Chondrocyte (in vitro differentiated cells): ENCODE results near the gene ABCB8. TPM values are rescaled to one million over a fixed set of nuclear protein-coding genes. Genes with fewer than 3 reads are reported as not detected.
A peak's percentile ranks its signal among the peaks of the same experiment; 100 is the strongest.

ENCODE experiments used
- DNase-seq: peaks from one replicate; pipeline ENCODE4 v3.0.0; 2021; ENCODE audit warnings: mixed read lengths, low spot score
- H3K27ac Mint-ChIP-seq: one replicate; pipeline ENCODE4 v1.8.0; 2021; ENCODE audit warnings: mild to moderate bottlenecking, moderate library complexity, mixed read lengths; ENCODE audit not compliant: unreplicated experiment
- H3K27me3 Mint-ChIP-seq: 2 replicates; pipeline ENCODE4 v1.8.0; 2021; ENCODE audit warnings: low read depth, mixed read lengths
- H3K36me3 Mint-ChIP-seq: 2 replicates; pipeline ENCODE4 v1.8.0; 2021; ENCODE audit warnings: low read depth, mixed read lengths
- H3K4me1 Mint-ChIP-seq: 2 replicates; pipeline ENCODE4 v1.8.0; 2021; ENCODE audit warnings: low read depth, mild to moderate bottlenecking, mixed read lengths
- H3K4me3 Mint-ChIP-seq: one replicate; pipeline ENCODE4 v1.8.0; 2021; ENCODE audit warnings: mild to moderate bottlenecking, moderate library complexity, mixed read lengths; ENCODE audit not compliant: unreplicated experiment
- H3K9me3 Mint-ChIP-seq: 2 replicates; pipeline ENCODE4 v1.8.0; 2021; ENCODE audit warnings: low read depth, mixed read lengths
- total RNA-seq: library from RNA; stranded (reverse); gene quantifications from 3 replicates; pipeline ENCODE4 v1.2.1, GENCODE V29; 2021
- TF ChIP-seq, protein P1 (sequence below): fragments of 200-600 bp; sonication (generic); IDR thresholded peaks from 2 replicates; pipeline ENCODE4 v1.5.0; 2021; ENCODE audit warnings: antibody characterized with exemption, mild to moderate bottlenecking, moderate library complexity

ABCB8 gene
- total RNA-seq, 1 donor from 2014 or later: 30.2 TPM

- Mint-ChIP-seq H3K27ac (no peak within 1 kb of the TSS), H3K36me3 (peaks cover 2% of the 10 kb centered on the region), H3K9me3 (peaks cover 15% of the 10 kb centered on the region), H3K27me3 (peaks cover 7% of the 10 kb centered on the region), H3K4me3 (no peak within 1 kb of the TSS), H3K4me1 (peaks cover 14% of the 10 kb centered on the region)
- DNase-seq: no peak
- TF ChIP-seq, protein P1, sequence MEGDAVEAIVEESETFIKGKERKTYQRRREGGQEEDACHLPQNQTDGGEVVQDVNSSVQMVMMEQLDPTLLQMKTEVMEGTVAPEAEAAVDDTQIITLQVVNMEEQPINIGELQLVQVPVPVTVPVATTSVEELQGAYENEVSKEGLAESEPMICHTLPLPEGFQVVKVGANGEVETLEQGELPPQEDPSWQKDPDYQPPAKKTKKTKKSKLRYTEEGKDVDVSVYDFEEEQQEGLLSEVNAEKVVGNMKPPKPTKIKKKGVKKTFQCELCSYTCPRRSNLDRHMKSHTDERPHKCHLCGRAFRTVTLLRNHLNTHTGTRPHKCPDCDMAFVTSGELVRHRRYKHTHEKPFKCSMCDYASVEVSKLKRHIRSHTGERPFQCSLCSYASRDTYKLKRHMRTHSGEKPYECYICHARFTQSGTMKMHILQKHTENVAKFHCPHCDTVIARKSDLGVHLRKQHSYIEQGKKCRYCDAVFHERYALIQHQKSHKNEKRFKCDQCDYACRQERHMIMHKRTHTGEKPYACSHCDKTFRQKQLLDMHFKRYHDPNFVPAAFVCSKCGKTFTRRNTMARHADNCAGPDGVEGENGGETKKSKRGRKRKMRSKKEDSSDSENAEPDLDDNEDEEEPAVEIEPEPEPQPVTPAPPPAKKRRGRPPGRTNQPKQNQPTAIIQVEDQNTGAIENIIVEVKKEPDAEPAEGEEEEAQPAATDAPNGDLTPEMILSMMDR: no peak
Measured at GRCh38 chr7:150990416-150991186, 37.6 kb upstream of the ABCB8 start, which contains the start of gene NOS3. Gene NOS3 (plus strand): TSS chr7:150991017. CDS start chr7:150993804, 2,787 bp downstream.

DNA sequence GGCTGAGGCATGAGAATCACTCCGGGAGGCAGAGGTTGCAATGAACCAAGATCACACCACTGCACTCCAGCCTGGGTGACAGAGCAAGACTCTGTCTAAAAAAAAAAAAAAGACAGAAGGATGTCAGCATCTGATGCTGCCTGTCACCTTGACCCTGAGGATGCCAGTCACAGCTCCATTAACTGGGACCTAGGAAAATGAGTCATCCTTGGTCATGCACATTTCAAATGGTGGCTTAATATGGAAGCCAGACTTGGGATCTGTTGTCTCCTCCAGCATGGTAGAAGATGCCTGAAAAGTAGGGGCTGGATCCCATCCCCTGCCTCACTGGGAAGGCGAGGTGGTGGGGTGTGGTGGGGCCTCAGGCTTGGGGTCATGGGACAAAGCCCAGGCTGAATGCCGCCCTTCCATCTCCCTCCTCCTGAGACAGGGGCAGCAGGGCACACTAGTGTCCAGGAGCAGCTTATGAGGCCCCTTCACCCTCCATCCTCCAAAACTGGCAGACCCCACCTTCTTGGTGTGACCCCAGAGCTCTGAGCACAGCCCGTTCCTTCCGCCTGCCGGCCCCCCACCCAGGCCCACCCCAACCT lies 36.1 kb upstream of the ABCB8 start:
- TF ChIP-seq, protein P1: no peak
- Mint-ChIP-seq H3K4me1 (peaks cover 10% of the 10 kb centered on the region), H3K4me3 (no peak overlapping the region), H3K36me3 (peaks cover 2% of the 10 kb centered on the region), H3K27me3 (no peaks in the 10 kb centered on the region), H3K9me3 (peaks cover 15% of the 10 kb centered on the region), H3K27ac (no peak overlapping the region)
- no peak for DNase-seq

DNA sequence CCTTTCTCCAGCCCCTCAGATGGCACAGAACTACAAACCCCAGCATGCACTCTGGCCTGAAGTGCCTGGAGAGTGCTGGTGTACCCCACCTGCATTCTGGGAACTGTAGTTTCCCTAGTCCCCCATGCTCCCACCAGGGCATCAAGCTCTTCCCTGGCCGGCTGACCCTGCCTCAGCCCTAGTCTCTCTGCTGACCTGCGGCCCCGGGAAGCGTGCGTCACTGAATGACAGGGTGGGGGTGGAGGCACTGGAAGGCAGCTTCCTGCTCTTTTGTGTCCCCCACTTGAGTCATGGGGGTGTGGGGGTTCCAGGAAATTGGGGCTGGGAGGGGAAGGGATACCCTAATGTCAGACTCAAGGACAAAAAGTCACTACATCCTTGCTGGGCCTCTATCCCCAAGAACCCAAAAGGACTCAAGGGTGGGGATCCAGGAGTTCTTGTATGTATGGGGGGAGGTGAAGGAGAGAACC lies 35.4 kb upstream of the ABCB8 start:
- Mint-ChIP-seq H3K4me1 (peaks cover 10% of the 10 kb centered on the region), H3K27ac (peak overlapping the region; percentile 52), H3K9me3 (peaks cover 15% of the 10 kb centered on the region), H3K4me3 (no peak overlapping the region), H3K27me3 (no peaks in the 10 kb centered on the region), H3K36me3 (peaks cover 2% of the 10 kb centered on the region)
- DNase-seq: no peak
- TF ChIP-seq, protein P1: no peak

DNA sequence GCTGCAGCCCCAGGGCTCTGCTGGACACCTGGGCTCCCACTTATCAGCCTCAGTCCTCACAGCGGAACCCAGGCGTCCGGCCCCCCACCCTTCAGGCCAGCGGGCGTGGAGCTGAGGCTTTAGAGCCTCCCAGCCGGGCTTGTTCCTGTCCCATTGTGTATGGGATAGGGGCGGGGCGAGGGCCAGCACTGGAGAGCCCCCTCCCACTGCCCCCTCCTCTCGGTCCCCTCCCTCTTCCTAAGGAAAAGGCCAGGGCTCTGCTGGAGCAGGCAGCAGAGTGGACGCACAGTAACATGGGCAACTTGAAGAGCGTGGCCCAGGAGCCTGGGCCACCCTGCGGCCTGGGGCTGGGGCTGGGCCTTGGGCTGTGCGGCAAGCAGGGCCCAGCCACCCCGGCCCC lies 34.7 kb upstream of the ABCB8 start:
- Mint-ChIP-seq H3K9me3 (peaks cover 15% of the 10 kb centered on the region), H3K36me3 (peaks cover 2% of the 10 kb centered on the region), H3K4me1 (peaks cover 7% of the 10 kb centered on the region), H3K27ac (no peak overlapping the region), H3K4me3 (no peak overlapping the region), H3K27me3 (no peaks in the 10 kb centered on the region)
- TF ChIP-seq, protein P1: no peak
- no peak for DNase-seq

- Mint-ChIP-seq H3K27ac (no peak overlapping the region), H3K4me3 (no peak overlapping the region)
Measured at GRCh38 chr7:150994141-150994837, 34.0 kb upstream of the ABCB8 start.

More at GRCh38 chr7:150994141-150994837, 34.0 kb upstream of the ABCB8 start:
- TF ChIP-seq, protein P1: no peak
- H3K36me3 Mint-ChIP-seq: peaks cover 2% of the 10 kb centered on the region
- H3K4me1 Mint-ChIP-seq: peaks cover 3% of the 10 kb centered on the region
- H3K27me3 Mint-ChIP-seq: no peaks in the 10 kb centered on the region
- peaks cover 15% of the 10 kb centered on the region for H3K9me3 Mint-ChIP-seq
- no peak for DNase-seq
